ENCODE results near the gene MEX3D. TPM values are rescaled to one million over a fixed set of nuclear protein-coding genes. Genes with fewer than 3 reads are reported as not detected.

The MEX3D gene
- total RNA-seq, 1 experiment from 2014 or later, result 70.4 TPM

- Histone ChIP-seq H2BK12ac (ENCODE audit: insufficient read length, low read depth, low read length) (no peak overlapping the region), H3K4me2 (ENCODE audit: insufficient read depth, insufficient read length, low read length) (peak overlapping the region; percentile 77), H4K8ac (replicated peaks; ENCODE audit: insufficient read length, low read depth, low read length) (no peak overlapping the region), H3K4ac (ENCODE audit: low read depth, low read length) (peak overlapping the region; percentile 93), H2BK15ac (ENCODE audit: low read depth, low read length) (no peak overlapping the region), H2BK20ac (ENCODE audit: low read depth, low read length, poor library complexity, severe bottlenecking) (no peak overlapping the region), H3K9ac (ENCODE audit: extremely low read depth, insufficient read length, low read length) (peak overlapping the region; percentile 81), H3K23me2 (ENCODE audit: insufficient read length, low read depth, low read length, poor library complexity, severe bottlenecking) (peaks cover 12% of the 10 kb centered on the region), H3K79me1 (ENCODE audit: insufficient read depth, low read depth, low read length, poor library complexity, severe bottlenecking) (peaks cover 2% of the 10 kb centered on the region), H3K27me3 (ENCODE audit: insufficient read depth, low read length) (no peaks in the 10 kb centered on the region), H4K5ac (ENCODE audit: insufficient read length, low read depth, low read length) (peak overlapping the region; percentile 20), H3K14ac (ENCODE audit: insufficient read depth, low read length) (peak overlapping the region; percentile 99), H2BK120ac (ENCODE audit: low read depth, low read length, poor library complexity, severe bottlenecking) (peak overlapping the region; percentile 96), H3K4me1 (ENCODE audit: insufficient read depth, low read length) (no peaks in the 10 kb centered on the region), H2AFZ (ENCODE audit: low read length) (no peak overlapping the region), H3K79me2 (ENCODE audit: insufficient read depth, low read length) (peaks cover 10% of the 10 kb centered on the region; the same call in 1 of the 2 replicates), H4K91ac (ENCODE audit: insufficient read length, low read depth, low read length) (peak overlapping the region; percentile 98), H3K23ac (ENCODE audit: insufficient read length, low read depth, low read length) (no peak overlapping the region), H2BK5ac (ENCODE audit: insufficient read length, low read length) (no peak overlapping the region), H2AK5ac (ENCODE audit: insufficient read length, low read length) (no peak overlapping the region), H3K9me3 (ENCODE audit: control insufficient read depth, low read depth, low read length) (no peaks in the 10 kb centered on the region), H3T11ph (ENCODE audit: low read length) (no peak overlapping the region), H3K56ac (ENCODE audit: insufficient read length, low read depth, low read length) (no peak overlapping the region), H3K18ac (ENCODE audit: insufficient read length, low read depth, low read length) (peak overlapping the region; percentile 100), H4K20me1 (ENCODE audit: control insufficient read depth, insufficient read depth, insufficient read length) (no peaks in the 10 kb centered on the region), H3K27ac (ENCODE audit: insufficient read length, low read depth, low read length) (peak overlapping the region; percentile 78)
- H3K9me3 Mint-ChIP-seq, result no peaks in the 10 kb centered on the region
- H3K36me3 Mint-ChIP-seq (ENCODE audit: insufficient read depth in 1 of 3, low read depth in 3 of 3), result peaks cover 6 to 29% (median 14%) of the 10 kb centered on the region in 3 experiments; a peak in 6 of 7 replicates
- H3K27me3 Mint-ChIP-seq (ENCODE audit: low read depth), result peaks cover 1% of the 10 kb centered on the region; the same call in 1 of the 2 replicates
- WGBS (ENCODE audit: extremely low coverage, insufficient read length, low lambda C conversion rate), result no CpG with 5 or more reads among the region's 31 CpGs
- H3K4me1 Mint-ChIP-seq, result peaks cover 16 to 20% of the 10 kb centered on the region in 2 experiments
- peak overlapping the region; percentile 83 to 87 for H3K4me3 Mint-ChIP-seq
- DNase-seq, result no peak
- TF ChIP-seq, protein P1, sequence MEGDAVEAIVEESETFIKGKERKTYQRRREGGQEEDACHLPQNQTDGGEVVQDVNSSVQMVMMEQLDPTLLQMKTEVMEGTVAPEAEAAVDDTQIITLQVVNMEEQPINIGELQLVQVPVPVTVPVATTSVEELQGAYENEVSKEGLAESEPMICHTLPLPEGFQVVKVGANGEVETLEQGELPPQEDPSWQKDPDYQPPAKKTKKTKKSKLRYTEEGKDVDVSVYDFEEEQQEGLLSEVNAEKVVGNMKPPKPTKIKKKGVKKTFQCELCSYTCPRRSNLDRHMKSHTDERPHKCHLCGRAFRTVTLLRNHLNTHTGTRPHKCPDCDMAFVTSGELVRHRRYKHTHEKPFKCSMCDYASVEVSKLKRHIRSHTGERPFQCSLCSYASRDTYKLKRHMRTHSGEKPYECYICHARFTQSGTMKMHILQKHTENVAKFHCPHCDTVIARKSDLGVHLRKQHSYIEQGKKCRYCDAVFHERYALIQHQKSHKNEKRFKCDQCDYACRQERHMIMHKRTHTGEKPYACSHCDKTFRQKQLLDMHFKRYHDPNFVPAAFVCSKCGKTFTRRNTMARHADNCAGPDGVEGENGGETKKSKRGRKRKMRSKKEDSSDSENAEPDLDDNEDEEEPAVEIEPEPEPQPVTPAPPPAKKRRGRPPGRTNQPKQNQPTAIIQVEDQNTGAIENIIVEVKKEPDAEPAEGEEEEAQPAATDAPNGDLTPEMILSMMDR (conservative IDR thresholded peaks at IDR 0.05), result no peak
- peak overlapping the region; percentile 89 to 97 (median 97) for H3K27ac Mint-ChIP-seq
Measured at GRCh38 chr19:1591421-1592023, 23.4 kb upstream of the MEX3D start.
